Stimulated activated CD4-positive, alpha-beta T cell treated with anti-CD3 and anti-CD28 coated beads, Interleukin-2, amount 100 ng/mL, for 24 hours (primary cell): ENCODE results near the gene COQ2.
A peak's percentile ranks its signal among the peaks of the same experiment; 100 is the strongest.
"Not testable (repeated sequence)": the region's sequence is repeated elsewhere in the genome, so short reads cannot be mapped to it uniquely, and the experiment has no call there.

ENCODE experiments used
- DNase-seq, 2 donors: peaks; one replicate each; pipeline ENCODE4 v3.0.0-alpha.2; 2020

Gene COQ2

GRCh38 chr4:83284193-83285054, at the start of gene COQ2:
COQ2 (minus strand) TSS chr4:83284798; CDS start chr4:83284764, 34 bp downstream.
- peak; percentile 96 to 97 for DNase-seq

- DNase-seq = no peak
Observed at GRCh38 chr4:83331956-83332355, 47.4 kb upstream of the COQ2 start.

- DNase-seq = no peak
Observed at GRCh38 chr4:83329521-83330110, 45.0 kb upstream of the COQ2 start.

- no peak for DNase-seq
Observed at GRCh38 chr4:83328521-83329187, 44.1 kb upstream of the COQ2 start.

- no peak for DNase-seq
Observed at GRCh38 chr4:83326546-83326945, 41.9 kb upstream of the COQ2 start.

GRCh38 chr4:83325306-83325705, 40.7 kb upstream of the COQ2 start:
- not testable (repeated sequence) for DNase-seq

GRCh38 chr4:83323136-83323535, 38.5 kb upstream of the COQ2 start:
- DNase-seq = no peak

GRCh38 chr4:83320548-83320947, 36.0 kb upstream of the COQ2 start:
- DNase-seq = peak in 1 of 2 donors; percentile 23

- no peak for DNase-seq
Observed at GRCh38 chr4:83318666-83319065, 34.1 kb upstream of the COQ2 start.

- DNase-seq = no peak
Observed at GRCh38 chr4:83317671-83318070, 33.1 kb upstream of the COQ2 start.

GRCh38 chr4:83316459-83317165, 32.0 kb upstream of the COQ2 start:
- DNase-seq = no peak

- no peak for DNase-seq
Observed at GRCh38 chr4:83315341-83315870, 30.8 kb upstream of the COQ2 start.

GRCh38 chr4:83308672-83309071, 24.1 kb upstream of the COQ2 start:
- DNase-seq = no peak

GRCh38 chr4:83307920-83308319, 23.3 kb upstream of the COQ2 start:
- DNase-seq = no peak

- no peak for DNase-seq
Observed at GRCh38 chr4:83305187-83305586, 20.6 kb upstream of the COQ2 start.

GRCh38 chr4:83297548-83298260, 13.1 kb upstream of the COQ2 start:
- no peak for DNase-seq

GRCh38 chr4:83293305-83294046, 8.9 kb upstream of the COQ2 start:
- DNase-seq = no peak

- DNase-seq = not testable (repeated sequence)
Observed at GRCh38 chr4:83290059-83290774, 5.6 kb upstream of the COQ2 start.

- DNase-seq = not testable (repeated sequence)
Observed at GRCh38 chr4:83288381-83288780, 3.8 kb upstream of the COQ2 start.

- peak in 1 of 2 donors; percentile 24 for DNase-seq
Observed at GRCh38 chr4:83285055-83285407, 433 bp upstream of the COQ2 start.

GRCh38 chr4:83283181-83283580, 1.4 kb downstream of the COQ2 start:
- no peak for DNase-seq
